Stimulated activated CD8-positive, alpha-beta memory T cell treated with anti-CD3 and anti-CD28 coated beads, Interleukin-12 subunit alpha, Interleukin-12 subunit beta, amount 100 ng/mL, for 24 hours (primary cell): ENCODE measurements around the gene WDR49.
"Not testable (repeated sequence)": the region's sequence is repeated elsewhere in the genome, so short reads cannot be mapped to it uniquely, and the experiment has no call there.

ENCODE experiments used
- DNase-seq: peaks from one replicate; pipeline ENCODE4 v3.0.0-alpha.2; 2020; ENCODE audit errors: extremely low read depth

WDR49 gene

GRCh38 chr3:167614196-167614595 is 39.5 kb downstream of the WDR49 start:
- not testable (repeated sequence) for DNase-seq

GRCh38 chr3:167611718-167612117 is 42.0 kb downstream of the WDR49 start:
- no peak for DNase-seq

- DNase-seq: no peak
Observed at GRCh38 chr3:167609156-167609555, 44.6 kb downstream of the WDR49 start.

GRCh38 chr3:167606836-167607235 is 46.9 kb downstream of the WDR49 start:
- DNase-seq: no peak

- DNase-seq: no peak
Observed at GRCh38 chr3:167605871-167606270, 47.9 kb downstream of the WDR49 start.

GRCh38 chr3:167602041-167602440 is 51.7 kb downstream of the WDR49 start:
- no peak for DNase-seq

GRCh38 chr3:167587651-167588050 is 66.1 kb downstream of the WDR49 start:
- no peak for DNase-seq

- no peak for DNase-seq
Observed at GRCh38 chr3:167575000-167575600, 78.6 kb downstream of the WDR49 start.

GRCh38 chr3:167572991-167573390 is 80.8 kb downstream of the WDR49 start:
- no peak for DNase-seq

- no peak for DNase-seq
Observed at GRCh38 chr3:167568634-167569033, 85.1 kb downstream of the WDR49 start.

GRCh38 chr3:167565489-167565888 is 88.3 kb downstream of the WDR49 start:
- no peak for DNase-seq

- DNase-seq: no peak
Observed at GRCh38 chr3:167564612-167565011, 89.1 kb downstream of the WDR49 start.

- no peak for DNase-seq
Observed at GRCh38 chr3:167559924-167560323, 93.8 kb downstream of the WDR49 start.

GRCh38 chr3:167554898-167555297 is 98.8 kb downstream of the WDR49 start:
- no peak for DNase-seq

GRCh38 chr3:167538081-167538480 is 115.7 kb downstream of the WDR49 start:
- no peak for DNase-seq

- no peak for DNase-seq
Observed at GRCh38 chr3:167521006-167521355, 132.8 kb downstream of the WDR49 start.

GRCh38 chr3:167520266-167521005 is 133.3 kb downstream of the WDR49 start:
- no peak for DNase-seq

GRCh38 chr3:167507954-167508353 is 145.8 kb downstream of the WDR49 start:
- DNase-seq: no peak

- no peak for DNase-seq
Observed at GRCh38 chr3:167502401-167502800, 151.3 kb downstream of the WDR49 start.

GRCh38 chr3:167501941-167502340 is 151.8 kb downstream of the WDR49 start:
- no peak for DNase-seq

- DNase-seq: no peak
Observed at GRCh38 chr3:167497903-167498302, 155.8 kb downstream of the WDR49 start.

- no peak for DNase-seq
Observed at GRCh38 chr3:167493244-167493643, 160.5 kb downstream of the WDR49 start.

GRCh38 chr3:167491621-167492020 is 162.1 kb downstream of the WDR49 start:
- no peak for DNase-seq

GRCh38 chr3:167489571-167489970 is 164.2 kb downstream of the WDR49 start:
- no peak for DNase-seq
